Nephron progenitor cell (in vitro differentiated cells): Measurements from ENCODE around the gene RXFP4.

ENCODE experiments used
- DNase-seq: peaks from one replicate; pipeline ENCODE4 v3.0.0; 2021
- H3K27ac Mint-ChIP-seq: 2 replicates; pipeline ENCODE4 v1.8.0; 2021; ENCODE audit warnings: mild to moderate bottlenecking, moderate library complexity, mixed read lengths
- H3K27me3 Mint-ChIP-seq: 2 replicates; pipeline ENCODE4 v1.8.0; 2021; ENCODE audit warnings: mild to moderate bottlenecking, low read depth, mixed read lengths; ENCODE audit not compliant: poor library complexity
- H3K36me3 Mint-ChIP-seq: 2 replicates; pipeline ENCODE4 v1.8.0; 2021; ENCODE audit warnings: low read depth, mixed read lengths
- H3K4me1 Mint-ChIP-seq: 2 replicates; pipeline ENCODE4 v1.8.0; 2021; ENCODE audit warnings: mixed read lengths
- H3K4me3 Mint-ChIP-seq: 2 replicates; pipeline ENCODE4 v1.8.0; 2021; ENCODE audit warnings: mild to moderate bottlenecking, moderate library complexity, mixed read lengths
- H3K9me3 Mint-ChIP-seq: 2 replicates; pipeline ENCODE4 v1.8.0; 2021; ENCODE audit warnings: mild to moderate bottlenecking, moderate library complexity, mixed read lengths
- TF ChIP-seq, protein P1 (sequence below): fragments of 200-600 bp; sonication (generic); IDR thresholded peaks from 2 replicates; pipeline ENCODE4 v1.5.0; 2021; ENCODE audit warnings: antibody characterized with exemption

RXFP4 gene

GRCh38 chr1:155966135-155966534 lies 24.7 kb downstream of the RXFP4 start:
- H3K4me1 Mint-ChIP-seq = peaks cover 70% of the 10 kb centered on the region
- peaks cover 42% of the 10 kb centered on the region for H3K36me3 Mint-ChIP-seq
- TF ChIP-seq, protein P1, sequence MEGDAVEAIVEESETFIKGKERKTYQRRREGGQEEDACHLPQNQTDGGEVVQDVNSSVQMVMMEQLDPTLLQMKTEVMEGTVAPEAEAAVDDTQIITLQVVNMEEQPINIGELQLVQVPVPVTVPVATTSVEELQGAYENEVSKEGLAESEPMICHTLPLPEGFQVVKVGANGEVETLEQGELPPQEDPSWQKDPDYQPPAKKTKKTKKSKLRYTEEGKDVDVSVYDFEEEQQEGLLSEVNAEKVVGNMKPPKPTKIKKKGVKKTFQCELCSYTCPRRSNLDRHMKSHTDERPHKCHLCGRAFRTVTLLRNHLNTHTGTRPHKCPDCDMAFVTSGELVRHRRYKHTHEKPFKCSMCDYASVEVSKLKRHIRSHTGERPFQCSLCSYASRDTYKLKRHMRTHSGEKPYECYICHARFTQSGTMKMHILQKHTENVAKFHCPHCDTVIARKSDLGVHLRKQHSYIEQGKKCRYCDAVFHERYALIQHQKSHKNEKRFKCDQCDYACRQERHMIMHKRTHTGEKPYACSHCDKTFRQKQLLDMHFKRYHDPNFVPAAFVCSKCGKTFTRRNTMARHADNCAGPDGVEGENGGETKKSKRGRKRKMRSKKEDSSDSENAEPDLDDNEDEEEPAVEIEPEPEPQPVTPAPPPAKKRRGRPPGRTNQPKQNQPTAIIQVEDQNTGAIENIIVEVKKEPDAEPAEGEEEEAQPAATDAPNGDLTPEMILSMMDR = no peak
- H3K4me3 Mint-ChIP-seq = peak overlapping the region; percentile 35
- H3K9me3 Mint-ChIP-seq = no peaks in the 10 kb centered on the region
- H3K27ac Mint-ChIP-seq = peak overlapping the region; percentile 96
- no peaks in the 10 kb centered on the region for H3K27me3 Mint-ChIP-seq
- DNase-seq = no peak

DNA sequence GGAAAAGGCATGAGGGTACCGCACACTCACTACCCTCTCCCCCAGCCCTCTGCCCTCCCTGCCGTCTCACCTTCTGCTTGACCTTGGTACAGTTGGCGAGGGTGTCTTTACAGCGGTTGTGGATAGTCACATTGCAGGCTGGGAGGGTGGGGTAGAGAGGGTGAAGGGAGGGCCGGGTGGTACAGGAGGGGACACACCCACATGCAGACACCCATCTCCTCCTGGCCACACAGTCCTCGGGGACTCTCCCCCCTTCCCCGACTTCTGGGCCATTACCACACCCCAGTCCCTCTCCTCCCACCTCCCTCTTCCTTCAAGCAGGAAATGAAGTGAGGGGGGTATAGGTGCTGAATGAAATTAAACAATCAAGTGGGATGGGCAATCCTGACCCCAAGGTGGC lies 25.3 kb downstream of the RXFP4 start:
- Mint-ChIP-seq H3K27me3 (no peaks in the 10 kb centered on the region), H3K27ac (peak overlapping the region; percentile 96), H3K4me1 (peaks cover 70% of the 10 kb centered on the region), H3K9me3 (no peaks in the 10 kb centered on the region), H3K4me3 (peak overlapping the region; percentile 52), H3K36me3 (peaks cover 38% of the 10 kb centered on the region)
- TF ChIP-seq, protein P1 = no peak
- DNase-seq = no peak

- H3K36me3 Mint-ChIP-seq = peaks cover 33% of the 10 kb centered on the region
- no peaks in the 10 kb centered on the region for H3K27me3 Mint-ChIP-seq
- peak; percentile 40 for DNase-seq
- H3K4me1 Mint-ChIP-seq = peaks cover 75% of the 10 kb centered on the region
- TF ChIP-seq, protein P1 = no peak
- H3K9me3 Mint-ChIP-seq = no peaks in the 10 kb centered on the region
- peak overlapping the region; percentile 52 for H3K4me3 Mint-ChIP-seq
- peak overlapping the region; percentile 96 for H3K27ac Mint-ChIP-seq
Measured at GRCh38 chr1:155967341-155968050, 26.1 kb downstream of the RXFP4 start.

GRCh38 chr1:155968051-155968400 lies 26.6 kb downstream of the RXFP4 start:
- TF ChIP-seq, protein P1 = no peak
- Mint-ChIP-seq H3K4me1 (peaks cover 81% of the 10 kb centered on the region), H3K36me3 (peaks cover 29% of the 10 kb centered on the region), H3K4me3 (peak overlapping the region; percentile 52), H3K27ac (peak overlapping the region; percentile 96), H3K27me3 (no peaks in the 10 kb centered on the region), H3K9me3 (no peaks in the 10 kb centered on the region)
- no peak for DNase-seq

GRCh38 chr1:155968670-155969069 lies 27.2 kb downstream of the RXFP4 start:
- Mint-ChIP-seq H3K4me3 (peak overlapping the region; percentile 52), H3K4me1 (peaks cover 87% of the 10 kb centered on the region), H3K27me3 (no peaks in the 10 kb centered on the region), H3K27ac (peak overlapping the region; percentile 96), H3K36me3 (peaks cover 29% of the 10 kb centered on the region), H3K9me3 (no peaks in the 10 kb centered on the region)
- no peak for DNase-seq
- TF ChIP-seq, protein P1 = no peak

- Mint-ChIP-seq H3K36me3 (peaks cover 25% of the 10 kb centered on the region), H3K4me3 (peak overlapping the region; percentile 44), H3K9me3 (no peaks in the 10 kb centered on the region), H3K27ac (peak overlapping the region; percentile 98), H3K27me3 (no peaks in the 10 kb centered on the region), H3K4me1 (peaks cover 94% of the 10 kb centered on the region)
- TF ChIP-seq, protein P1 = no peak
- DNase-seq = no peak
Measured at GRCh38 chr1:155969377-155969791, 27.9 kb downstream of the RXFP4 start.
